GM12872 (cell line): ENCODE data around the gene MRPS24.

Experiments used
- TF ChIP-seq, protein P1 (sequence below): IDR thresholded peaks from 3 replicates; pipeline ENCODE4 v1.5.1; 2011; ENCODE audit warnings: low read depth, mild to moderate bottlenecking, low read length, moderate library complexity; ENCODE audit not compliant: insufficient read depth

MRPS24 gene

DNA sequence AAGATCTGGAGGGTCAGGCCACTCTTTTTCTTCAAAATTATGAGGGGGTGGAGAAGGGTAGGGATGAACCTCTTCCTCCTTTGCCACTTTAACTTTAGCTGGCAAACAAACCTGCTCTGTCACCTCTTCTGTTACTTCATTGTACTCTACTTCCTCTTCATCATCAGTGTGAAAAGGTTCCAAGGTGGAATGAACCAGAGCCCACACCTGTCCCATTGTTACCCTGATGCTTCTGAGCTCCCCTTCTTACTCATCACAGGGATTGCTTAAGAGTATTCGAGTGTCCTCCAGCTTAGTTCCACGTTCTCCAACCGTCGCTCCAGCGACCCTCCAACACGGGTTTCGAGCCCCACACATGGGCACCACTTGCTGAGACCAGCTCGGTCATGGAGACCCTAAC is 5.2 kb downstream of the MRPS24 start:
- TF ChIP-seq, protein P1, sequence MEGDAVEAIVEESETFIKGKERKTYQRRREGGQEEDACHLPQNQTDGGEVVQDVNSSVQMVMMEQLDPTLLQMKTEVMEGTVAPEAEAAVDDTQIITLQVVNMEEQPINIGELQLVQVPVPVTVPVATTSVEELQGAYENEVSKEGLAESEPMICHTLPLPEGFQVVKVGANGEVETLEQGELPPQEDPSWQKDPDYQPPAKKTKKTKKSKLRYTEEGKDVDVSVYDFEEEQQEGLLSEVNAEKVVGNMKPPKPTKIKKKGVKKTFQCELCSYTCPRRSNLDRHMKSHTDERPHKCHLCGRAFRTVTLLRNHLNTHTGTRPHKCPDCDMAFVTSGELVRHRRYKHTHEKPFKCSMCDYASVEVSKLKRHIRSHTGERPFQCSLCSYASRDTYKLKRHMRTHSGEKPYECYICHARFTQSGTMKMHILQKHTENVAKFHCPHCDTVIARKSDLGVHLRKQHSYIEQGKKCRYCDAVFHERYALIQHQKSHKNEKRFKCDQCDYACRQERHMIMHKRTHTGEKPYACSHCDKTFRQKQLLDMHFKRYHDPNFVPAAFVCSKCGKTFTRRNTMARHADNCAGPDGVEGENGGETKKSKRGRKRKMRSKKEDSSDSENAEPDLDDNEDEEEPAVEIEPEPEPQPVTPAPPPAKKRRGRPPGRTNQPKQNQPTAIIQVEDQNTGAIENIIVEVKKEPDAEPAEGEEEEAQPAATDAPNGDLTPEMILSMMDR = no peak

DNA sequence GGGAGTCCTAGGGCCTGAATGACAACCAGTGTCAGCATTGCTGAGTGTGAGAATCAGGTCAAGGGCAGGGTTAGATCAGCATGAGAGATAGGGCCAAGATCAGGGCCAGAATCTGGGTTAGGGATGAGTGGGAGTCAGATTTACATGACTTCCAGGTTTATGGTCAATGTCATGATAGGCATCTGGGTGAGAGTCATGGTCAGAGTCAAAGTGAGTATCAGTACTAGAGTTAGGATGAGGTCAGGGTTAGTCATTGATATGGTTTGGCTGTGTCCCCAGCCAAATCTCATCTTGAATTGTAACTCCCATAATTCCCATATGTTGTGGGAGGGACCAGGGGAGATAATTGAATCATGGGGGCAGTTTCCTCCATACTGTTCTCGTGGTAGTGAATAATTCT is 12.3 kb downstream of the MRPS24 start:
- TF ChIP-seq, protein P1 = no peak

DNA sequence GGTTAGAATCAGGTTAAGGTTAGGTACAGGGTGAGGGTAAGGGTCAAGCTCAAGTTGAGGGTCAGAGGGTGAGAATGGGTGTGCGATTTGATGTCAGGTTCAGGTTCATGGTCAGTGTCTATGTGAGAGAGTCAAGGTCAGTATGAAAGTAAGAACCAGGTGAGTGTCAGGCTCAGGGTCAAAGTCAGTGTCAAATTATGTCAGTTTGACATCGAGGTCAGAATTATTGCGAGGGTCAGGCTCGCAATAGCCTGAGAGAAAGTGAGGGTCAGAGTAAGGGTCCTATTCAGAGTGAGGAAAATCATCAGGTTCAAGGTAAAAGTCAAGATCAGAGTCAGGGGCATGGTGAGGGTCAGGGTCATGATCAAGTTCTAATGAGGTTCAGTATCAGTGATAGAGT is 13.0 kb downstream of the MRPS24 start:
- TF ChIP-seq, protein P1 = no peak

DNA sequence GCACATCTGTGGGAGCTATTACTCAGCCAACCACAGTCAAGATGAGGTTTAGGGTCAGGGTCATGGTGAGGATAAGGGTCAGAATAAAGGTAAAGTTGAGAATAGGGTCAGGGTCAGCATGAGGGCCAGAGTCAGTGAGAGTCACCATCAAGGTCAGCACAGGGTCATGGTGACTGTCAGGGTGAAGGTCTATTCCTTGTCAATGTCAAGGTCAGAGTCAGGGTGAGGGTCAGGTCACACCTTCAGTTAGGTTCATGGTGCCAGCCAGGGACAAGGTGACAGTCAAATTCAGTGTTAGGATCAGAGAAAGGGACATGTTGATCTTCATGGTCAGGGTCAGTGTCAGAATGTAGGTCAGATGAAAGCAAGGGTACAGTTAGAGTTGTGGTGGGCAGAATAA is 14.1 kb downstream of the MRPS24 start:
- TF ChIP-seq, protein P1 = no peak

DNA sequence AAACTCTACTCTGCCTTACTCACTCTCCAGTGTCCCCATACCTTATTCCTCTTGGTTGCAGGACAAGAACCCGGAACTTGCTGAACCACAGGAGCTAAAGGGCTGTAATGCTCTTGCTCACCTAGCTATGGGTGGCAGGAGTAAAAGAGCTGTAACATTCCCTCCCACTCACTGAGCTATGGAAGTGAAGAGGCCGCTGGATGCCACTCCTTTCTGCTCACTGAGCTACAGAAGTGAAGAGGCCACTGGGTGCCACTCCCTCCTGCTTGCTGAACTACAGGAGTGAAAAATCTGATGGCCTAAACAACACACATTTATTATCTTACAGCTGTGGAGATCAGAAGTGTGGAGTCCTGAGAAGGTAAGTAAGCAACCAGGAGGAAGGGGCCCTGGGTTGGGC is 17.5 kb downstream of the MRPS24 start:
- TF ChIP-seq, protein P1 = no peak

DNA sequence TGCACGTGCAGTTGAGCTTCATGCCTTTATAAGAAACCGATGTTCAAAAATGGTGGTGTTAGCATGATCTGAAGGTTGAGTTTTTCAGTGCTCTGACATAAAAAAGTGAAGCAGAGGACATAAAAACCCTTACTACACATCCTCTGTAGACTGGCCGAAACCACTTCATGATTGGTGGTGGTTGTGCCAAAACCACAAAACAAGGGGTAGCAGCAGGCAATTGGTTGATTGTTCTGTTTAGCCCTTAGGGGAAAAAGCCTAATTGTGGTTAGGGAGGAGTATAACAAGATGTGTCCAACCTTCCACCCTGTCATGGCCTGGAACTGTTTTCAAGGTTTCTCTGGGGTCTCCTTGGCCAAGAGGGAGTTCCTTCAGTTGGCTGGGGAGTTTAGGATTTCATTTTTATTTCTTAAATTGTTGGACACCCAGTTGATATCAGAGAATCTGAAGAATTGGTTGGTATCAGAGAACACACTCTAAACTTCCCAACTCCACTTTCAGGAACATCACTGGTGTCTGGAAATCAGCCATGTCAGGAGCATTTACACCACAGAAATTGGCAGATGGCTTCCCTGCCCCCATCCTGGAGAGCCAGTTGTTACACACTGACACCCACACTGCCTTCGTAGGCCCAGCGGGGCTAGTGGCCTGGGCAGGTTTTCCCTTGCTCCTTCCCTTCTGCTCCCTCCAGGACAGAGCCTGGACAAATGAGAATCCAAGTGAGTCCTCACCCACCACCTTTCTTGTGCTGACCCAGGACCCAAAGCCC is 18.8 kb downstream of the MRPS24 start:
- TF ChIP-seq, protein P1 = no peak

DNA sequence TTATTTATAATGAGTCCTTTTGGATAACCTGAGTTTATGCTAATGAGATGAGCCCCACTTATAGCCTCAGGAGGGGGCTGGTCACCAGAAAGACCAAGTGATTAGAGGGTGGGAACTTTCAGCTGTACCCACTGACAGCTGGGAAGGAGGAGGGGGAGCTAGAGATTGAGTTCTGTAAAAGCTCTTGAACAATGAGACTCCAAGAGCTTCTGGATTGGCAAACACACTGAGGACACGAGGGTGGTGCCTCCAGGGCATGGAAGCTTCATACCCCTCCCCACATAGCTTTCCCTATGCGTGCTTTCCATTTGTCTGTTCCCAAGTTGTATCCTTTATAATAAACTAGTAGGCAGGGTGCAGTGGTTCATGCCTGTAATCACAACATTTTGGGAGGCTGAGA is 20.3 kb downstream of the MRPS24 start:
- TF ChIP-seq, protein P1 = no peak
